ENCODE measurements around the gene ATP1A4.

ATP1A4 gene

DNA sequence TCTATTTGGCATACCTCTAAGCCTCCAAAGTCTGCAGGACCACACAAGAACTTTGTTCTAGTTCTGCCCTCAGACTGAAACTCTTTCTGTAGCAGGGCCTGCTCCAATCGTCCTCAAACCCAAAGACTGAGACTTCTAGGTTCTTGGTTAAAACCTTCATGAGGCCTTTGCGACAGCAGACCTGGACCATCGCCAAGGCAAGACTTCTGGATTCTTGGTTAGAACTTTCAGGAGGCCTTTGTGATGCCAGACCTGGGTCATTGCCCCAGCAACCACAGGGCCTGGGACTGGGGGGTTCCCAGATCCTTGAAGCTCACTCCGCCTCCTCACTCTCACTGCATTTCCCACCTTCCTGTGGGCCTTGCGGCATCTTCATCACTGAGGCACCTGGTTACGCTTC, at the start of gene ATP1A4:
Gene ATP1A4 (plus strand): TSS at position 301 of the 400 bp plus-strand sequence. CDS start 438 bp downstream, outside the sequence.
- TF ChIP-seq, protein P1, sequence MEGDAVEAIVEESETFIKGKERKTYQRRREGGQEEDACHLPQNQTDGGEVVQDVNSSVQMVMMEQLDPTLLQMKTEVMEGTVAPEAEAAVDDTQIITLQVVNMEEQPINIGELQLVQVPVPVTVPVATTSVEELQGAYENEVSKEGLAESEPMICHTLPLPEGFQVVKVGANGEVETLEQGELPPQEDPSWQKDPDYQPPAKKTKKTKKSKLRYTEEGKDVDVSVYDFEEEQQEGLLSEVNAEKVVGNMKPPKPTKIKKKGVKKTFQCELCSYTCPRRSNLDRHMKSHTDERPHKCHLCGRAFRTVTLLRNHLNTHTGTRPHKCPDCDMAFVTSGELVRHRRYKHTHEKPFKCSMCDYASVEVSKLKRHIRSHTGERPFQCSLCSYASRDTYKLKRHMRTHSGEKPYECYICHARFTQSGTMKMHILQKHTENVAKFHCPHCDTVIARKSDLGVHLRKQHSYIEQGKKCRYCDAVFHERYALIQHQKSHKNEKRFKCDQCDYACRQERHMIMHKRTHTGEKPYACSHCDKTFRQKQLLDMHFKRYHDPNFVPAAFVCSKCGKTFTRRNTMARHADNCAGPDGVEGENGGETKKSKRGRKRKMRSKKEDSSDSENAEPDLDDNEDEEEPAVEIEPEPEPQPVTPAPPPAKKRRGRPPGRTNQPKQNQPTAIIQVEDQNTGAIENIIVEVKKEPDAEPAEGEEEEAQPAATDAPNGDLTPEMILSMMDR (IDR thresholded peaks at IDR 0.05): no peak

DNA sequence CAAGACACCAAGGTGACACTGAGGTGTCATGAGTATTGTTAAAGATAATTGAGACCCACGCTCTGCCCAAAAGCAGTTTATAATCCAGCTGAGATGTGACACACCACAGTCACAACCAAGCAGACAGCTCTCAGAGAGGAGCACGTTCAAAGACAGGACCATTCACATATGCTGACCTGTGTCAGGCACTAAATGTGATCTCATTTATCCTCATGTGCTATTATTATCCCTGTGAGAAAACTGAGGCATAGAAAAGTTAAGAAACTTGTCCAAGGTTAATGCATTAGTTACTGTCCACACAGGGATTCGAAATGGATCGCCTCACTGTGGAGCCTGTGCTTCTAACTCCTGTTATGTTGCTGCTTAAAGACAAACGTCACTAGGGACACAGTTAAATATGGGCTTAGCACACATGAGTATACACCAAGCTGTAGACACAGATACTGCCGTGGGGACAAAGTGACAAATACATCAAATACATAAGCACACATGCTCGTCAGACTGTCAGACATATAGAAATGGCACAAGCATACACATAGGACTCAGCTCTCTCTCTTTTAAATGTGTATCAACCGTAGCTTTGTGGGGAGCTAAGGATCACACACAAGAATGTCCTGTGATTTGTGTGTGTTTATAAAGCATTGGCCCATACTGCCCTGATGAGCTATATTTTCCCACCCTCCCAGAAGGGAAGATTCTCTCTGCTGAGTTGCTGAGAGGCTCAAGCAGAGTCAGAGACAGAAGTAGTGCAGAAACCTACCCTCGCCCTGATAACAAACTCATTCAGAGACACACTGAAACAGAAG, 49.5 kb upstream of the ATP1A4 start:
- TF ChIP-seq, protein P1 (IDR thresholded peaks at IDR 0.05): no peak

DNA sequence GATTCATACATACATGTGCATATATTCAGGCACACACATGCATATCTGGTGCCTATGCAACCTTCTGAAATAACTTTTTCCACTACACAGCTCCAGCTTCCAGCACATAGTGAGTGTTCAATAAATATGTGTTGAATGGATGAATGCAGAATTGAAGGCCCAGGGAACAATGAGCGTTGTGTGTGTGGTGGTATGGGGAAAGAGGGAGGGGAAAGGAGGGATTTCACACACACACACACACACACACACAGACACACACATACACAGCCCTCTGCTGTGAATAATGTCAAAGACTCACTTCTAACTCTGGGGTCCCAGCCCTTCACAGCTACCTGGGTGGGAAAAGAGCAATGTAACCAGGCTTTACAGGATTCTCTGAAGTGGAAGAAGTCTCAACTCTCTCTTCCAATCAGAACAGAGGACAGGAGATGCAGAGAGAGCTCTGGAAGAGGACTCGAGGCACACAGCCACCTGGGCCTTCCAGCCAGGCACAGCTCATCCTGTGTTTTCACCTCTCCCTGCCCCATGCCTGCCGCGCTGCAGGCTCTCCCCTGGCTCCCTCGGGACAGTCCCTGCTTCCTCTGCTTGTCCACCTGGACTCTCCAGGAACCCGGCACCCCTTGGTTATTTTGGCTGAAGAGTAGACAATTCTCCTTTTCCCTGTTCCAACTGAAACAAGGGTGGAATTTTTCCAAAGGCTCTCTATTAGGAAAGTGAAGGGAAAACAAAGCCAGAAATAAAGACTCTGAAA, 47.6 kb upstream of the ATP1A4 start:
- TF ChIP-seq, protein P1 (IDR thresholded peaks at IDR 0.05): no peak

DNA sequence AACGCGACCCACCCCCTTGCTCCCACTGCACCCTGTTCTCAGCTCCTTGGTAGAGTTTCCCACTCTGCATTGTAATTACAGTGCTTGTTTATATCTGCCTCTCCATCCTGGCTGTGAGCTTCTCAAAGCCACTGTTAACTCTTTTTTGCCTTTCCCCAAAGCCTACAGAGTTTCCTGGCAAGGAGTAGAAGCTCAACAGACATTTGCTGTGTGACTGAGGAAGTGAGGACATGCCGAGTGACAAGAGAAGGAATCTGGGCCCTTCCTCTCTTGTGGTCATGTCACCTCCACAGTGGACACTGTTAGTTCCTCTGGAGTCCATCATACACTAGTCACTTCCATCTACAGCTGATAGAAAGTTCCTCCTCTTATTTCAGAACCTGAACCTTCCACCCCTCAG, 46.9 kb upstream of the ATP1A4 start:
- TF ChIP-seq, protein P1 (IDR thresholded peaks at IDR 0.05): no peak

DNA sequence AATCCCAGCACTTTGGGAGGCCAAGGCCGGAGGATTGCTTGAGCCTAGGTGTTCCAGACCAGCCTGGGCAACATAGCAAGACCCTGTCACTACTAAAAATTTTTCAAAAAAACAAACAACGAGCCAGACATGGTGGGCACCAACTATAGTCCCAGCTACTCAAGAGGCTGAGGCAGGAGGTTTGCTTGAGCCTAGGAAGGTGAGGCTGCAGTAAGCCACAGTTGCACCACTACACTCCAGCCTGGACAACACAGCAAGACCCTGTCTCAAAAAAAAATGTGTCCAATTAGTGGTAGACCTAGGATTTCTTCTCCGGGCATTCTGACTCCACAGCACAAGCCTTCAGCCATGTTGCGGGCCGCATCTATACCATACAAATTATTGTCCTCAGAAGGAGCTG, 46.2 kb upstream of the ATP1A4 start:
- TF ChIP-seq, protein P1 (IDR thresholded peaks at IDR 0.05): no peak

DNA sequence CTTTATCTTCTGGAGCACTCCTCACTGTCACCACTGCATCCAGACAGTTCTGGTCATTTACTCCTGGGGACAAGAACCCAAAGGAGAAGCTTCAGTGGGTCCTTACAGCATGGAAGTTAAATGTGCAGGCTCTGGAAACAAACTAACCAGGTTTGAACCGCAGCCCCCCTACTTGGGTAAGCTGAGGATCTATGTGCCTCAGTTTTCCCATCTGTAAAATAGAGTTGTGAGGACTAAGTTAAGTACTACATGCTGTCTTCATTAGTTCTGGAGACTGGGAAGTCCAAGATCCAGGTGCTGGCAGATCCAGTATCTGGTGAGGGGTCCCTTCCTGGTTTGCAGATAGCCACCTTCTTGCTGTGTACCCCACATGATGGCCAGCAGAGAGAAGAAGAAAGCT, 43.9 kb upstream of the ATP1A4 start:
- TF ChIP-seq, protein P1 (IDR thresholded peaks at IDR 0.05): no peak

DNA sequence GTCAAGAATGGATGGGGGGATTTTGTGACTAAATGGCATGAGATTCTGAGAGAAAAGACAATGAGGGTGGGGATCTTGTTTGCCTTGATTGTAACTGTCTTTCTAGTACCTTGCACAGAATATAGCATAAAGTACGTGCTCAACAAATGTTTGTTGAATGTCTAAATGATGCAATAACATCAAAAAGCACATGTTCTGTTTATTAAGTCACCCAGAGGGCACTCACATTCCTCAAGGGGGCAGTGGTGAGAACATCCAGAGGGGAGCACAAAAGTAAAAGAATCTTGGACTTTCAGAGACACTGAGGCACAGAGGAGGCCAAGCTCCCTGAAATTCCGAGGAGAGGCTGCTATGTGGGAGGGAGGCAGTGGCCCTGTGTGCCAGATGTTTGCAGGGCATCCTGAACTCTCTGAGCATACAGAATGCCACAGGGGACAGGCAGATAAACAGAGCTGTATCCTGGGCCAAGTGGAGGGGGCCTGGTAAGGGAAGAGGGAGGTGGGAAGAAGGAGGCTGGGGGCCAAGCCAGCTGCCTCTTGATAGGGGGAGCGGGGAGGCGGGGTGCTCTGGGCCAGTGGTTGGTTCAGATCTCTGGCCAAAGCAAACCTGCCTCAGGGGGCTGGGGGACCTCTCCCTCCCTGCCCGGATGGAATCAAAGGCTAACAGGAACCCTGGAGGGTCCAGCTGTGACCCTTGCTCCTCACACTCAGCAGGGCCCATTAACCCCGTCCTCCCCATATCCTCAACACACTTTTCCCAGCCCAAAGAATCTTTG, 42.3 kb upstream of the ATP1A4 start:
- TF ChIP-seq, protein P1 (IDR thresholded peaks at IDR 0.05): peak; percentile 53
